ENCODE data around the gene SLC45A1.

GRCh38 chr1:8379513-8380186 is 61.7 kb downstream of the SLC45A1 start:
- TF ChIP-seq, protein P1, sequence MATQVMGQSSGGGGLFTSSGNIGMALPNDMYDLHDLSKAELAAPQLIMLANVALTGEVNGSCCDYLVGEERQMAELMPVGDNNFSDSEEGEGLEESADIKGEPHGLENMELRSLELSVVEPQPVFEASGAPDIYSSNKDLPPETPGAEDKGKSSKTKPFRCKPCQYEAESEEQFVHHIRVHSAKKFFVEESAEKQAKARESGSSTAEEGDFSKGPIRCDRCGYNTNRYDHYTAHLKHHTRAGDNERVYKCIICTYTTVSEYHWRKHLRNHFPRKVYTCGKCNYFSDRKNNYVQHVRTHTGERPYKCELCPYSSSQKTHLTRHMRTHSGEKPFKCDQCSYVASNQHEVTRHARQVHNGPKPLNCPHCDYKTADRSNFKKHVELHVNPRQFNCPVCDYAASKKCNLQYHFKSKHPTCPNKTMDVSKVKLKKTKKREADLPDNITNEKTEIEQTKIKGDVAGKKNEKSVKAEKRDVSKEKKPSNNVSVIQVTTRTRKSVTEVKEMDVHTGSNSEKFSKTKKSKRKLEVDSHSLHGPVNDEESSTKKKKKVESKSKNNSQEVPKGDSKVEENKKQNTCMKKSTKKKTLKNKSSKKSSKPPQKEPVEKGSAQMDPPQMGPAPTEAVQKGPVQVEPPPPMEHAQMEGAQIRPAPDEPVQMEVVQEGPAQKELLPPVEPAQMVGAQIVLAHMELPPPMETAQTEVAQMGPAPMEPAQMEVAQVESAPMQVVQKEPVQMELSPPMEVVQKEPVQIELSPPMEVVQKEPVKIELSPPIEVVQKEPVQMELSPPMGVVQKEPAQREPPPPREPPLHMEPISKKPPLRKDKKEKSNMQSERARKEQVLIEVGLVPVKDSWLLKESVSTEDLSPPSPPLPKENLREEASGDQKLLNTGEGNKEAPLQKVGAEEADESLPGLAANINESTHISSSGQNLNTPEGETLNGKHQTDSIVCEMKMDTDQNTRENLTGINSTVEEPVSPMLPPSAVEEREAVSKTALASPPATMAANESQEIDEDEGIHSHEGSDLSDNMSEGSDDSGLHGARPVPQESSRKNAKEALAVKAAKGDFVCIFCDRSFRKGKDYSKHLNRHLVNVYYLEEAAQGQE (IDR thresholded peaks at IDR 0.05; ENCODE audit: insufficient read depth in 1 of 2, low read depth in 2 of 2, low read length in 2 of 2): no peak
- TF ChIP-seq POLR2AphosphoS5 (IDR thresholded peaks at IDR 0.05; ENCODE audit: low read depth, low read length) (no peak), SIN3A (IDR thresholded peaks at IDR 0.05; ENCODE audit: borderline replicate concordance, insufficient read depth, low read length) (no peak), FOXP2 (optimal IDR thresholded peaks at IDR 0.05; ENCODE audit: borderline replicate concordance, extremely low read depth, extremely low read length, insufficient read depth) (no peak)

Measured in PFSK-1 (cell line).